Breast epithelium (tissue), 3 donors: Measurements from ENCODE around the gene FCMR.

Experiments
- POLR2A ChIP-seq: fragments of 450-650 bp; IDR thresholded peaks from one replicate; pipeline ENCODE4 v1.6.1; 2016; ENCODE audit warnings: antibody characterized with exemption, mild to moderate bottlenecking, moderate library complexity
- POLR2AphosphoS5 ChIP-seq, 3 donors: sonication (generic); formaldehyde crosslinking; IDR thresholded peaks; one replicate each; pipeline ENCODE4 v1.6.1; 2017; ENCODE audit warnings: antibody characterized with exemption in 3 of 3
- TF ChIP-seq, protein P1 (sequence below), 3 donors: fragments of 450-650 bp; IDR thresholded peaks; one replicate each; pipeline ENCODE4 v1.5.1; 2016 to 2017; ENCODE audit warnings: antibody characterized with exemption in 3 of 3, mild to moderate bottlenecking in 3 of 3, moderate library complexity in 3 of 3

DNA sequence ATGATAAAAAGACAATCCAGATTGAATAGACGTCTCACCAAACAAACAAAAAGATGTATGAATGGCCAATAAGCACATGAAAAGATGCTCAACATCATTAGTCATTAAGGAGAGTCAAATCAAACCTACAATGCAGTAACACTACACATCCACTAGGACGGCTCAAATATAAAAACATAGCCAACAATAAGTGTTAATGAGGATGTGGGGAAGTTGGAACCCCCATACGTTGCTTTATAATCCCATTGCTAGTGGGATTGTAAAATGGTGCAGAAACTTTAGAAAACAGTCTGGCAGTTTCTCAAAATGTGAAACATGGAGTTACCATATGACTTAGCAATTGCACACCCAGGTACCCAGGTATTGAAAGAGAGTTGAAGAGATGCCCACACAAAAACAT lies 39.2 kb downstream of the FCMR start:
- TF ChIP-seq, protein P1, sequence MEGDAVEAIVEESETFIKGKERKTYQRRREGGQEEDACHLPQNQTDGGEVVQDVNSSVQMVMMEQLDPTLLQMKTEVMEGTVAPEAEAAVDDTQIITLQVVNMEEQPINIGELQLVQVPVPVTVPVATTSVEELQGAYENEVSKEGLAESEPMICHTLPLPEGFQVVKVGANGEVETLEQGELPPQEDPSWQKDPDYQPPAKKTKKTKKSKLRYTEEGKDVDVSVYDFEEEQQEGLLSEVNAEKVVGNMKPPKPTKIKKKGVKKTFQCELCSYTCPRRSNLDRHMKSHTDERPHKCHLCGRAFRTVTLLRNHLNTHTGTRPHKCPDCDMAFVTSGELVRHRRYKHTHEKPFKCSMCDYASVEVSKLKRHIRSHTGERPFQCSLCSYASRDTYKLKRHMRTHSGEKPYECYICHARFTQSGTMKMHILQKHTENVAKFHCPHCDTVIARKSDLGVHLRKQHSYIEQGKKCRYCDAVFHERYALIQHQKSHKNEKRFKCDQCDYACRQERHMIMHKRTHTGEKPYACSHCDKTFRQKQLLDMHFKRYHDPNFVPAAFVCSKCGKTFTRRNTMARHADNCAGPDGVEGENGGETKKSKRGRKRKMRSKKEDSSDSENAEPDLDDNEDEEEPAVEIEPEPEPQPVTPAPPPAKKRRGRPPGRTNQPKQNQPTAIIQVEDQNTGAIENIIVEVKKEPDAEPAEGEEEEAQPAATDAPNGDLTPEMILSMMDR (IDR thresholded peaks at IDR 0.05) = no peak
- TF ChIP-seq POLR2A = no peak
- no peak for TF ChIP-seq POLR2AphosphoS5 (IDR thresholded peaks at IDR 0.05)
